Breast epithelium (tissue), 4 donors: ENCODE measurements around the gene UMODL1. TPM values are rescaled to one million over a fixed set of nuclear protein-coding genes. Genes with fewer than 3 reads are reported as not detected.

Experiments used
- DNase-seq, 2 donors: peaks; one replicate each; pipeline ENCODE4 v3.0.0-alpha.2; 2019; ENCODE audit warnings: low spot score in 2 of 2
- H3K27ac ChIP-seq, 2 donors: fragments of 200-600 bp; sonication (generic) in 1 of 2; one replicate each; pipeline ENCODE4 v1.5.1; 2016 to 2019; ENCODE audit warnings: mild to moderate bottlenecking in 1 of 2
- H3K27me3 ChIP-seq, 2 donors: fragments of 200-600 bp; sonication (generic) in 1 of 2; one replicate each; pipeline versions ENCODE4 v1.5.1 to v1.6.0; 2017 to 2019; ENCODE audit warnings: control low read depth in 1 of 2, mild to moderate bottlenecking in 1 of 2
- H3K36me3 ChIP-seq: fragments of 200-600 bp; one replicate; pipeline ENCODE4 v1.5.1; 2019
- H3K4me1 ChIP-seq, 2 donors: fragments of 200-600 bp; sonication (generic); one replicate each; pipeline ENCODE4 v1.5.1; 2016 to 2019; ENCODE audit warnings: control low read depth in 1 of 2
- H3K4me3 ChIP-seq, 3 donors: fragments of 200-600 bp; sonication (generic); 1 replicate in 2 of 3; 2 replicates in 1 of 3; pipeline ENCODE4 v1.5.1; 2016 to 2019; ENCODE audit warnings: mild to moderate bottlenecking in 3 of 3, moderate library complexity in 2 of 3
- H3K9me3 ChIP-seq, 2 donors: fragments of 200-600 bp; sonication (generic) in 1 of 2; one replicate each; pipeline ENCODE4 v1.5.1; 2016 to 2019; ENCODE audit warnings: control low read depth in 1 of 2
- POLR2A ChIP-seq: fragments of 450-650 bp; IDR thresholded peaks from one replicate; pipeline ENCODE4 v1.6.1; 2016; ENCODE audit warnings: antibody characterized with exemption, mild to moderate bottlenecking, moderate library complexity
- POLR2AphosphoS5 ChIP-seq, 3 donors: sonication (generic); formaldehyde crosslinking; IDR thresholded peaks; one replicate each; pipeline ENCODE4 v1.6.1; 2017; ENCODE audit warnings: antibody characterized with exemption in 3 of 3
- intact Hi-C: fragments of 100-400 bp; cut with DNase I; formaldehyde crosslinking; loops from one replicate; pipeline ENCODE4 v1.15.1; 2023; ENCODE audit warnings: low total_unique reads
- total RNA-seq, 3 donors: library from RNA; depleted of rRNA; stranded (reverse); fragments of >200 nt; gene quantifications; one replicate each; pipeline ENCODE4 v1.1.0, GENCODE V29; 2016
- TF ChIP-seq, protein P1 (sequence below), 3 donors: fragments of 450-650 bp; IDR thresholded peaks; one replicate each; pipeline ENCODE4 v1.5.1; 2016 to 2017; ENCODE audit warnings: antibody characterized with exemption in 3 of 3, mild to moderate bottlenecking in 3 of 3, moderate library complexity in 3 of 3

Gene UMODL1
- total RNA-seq, 3 donors from 2014 or later: not detected

DNA sequence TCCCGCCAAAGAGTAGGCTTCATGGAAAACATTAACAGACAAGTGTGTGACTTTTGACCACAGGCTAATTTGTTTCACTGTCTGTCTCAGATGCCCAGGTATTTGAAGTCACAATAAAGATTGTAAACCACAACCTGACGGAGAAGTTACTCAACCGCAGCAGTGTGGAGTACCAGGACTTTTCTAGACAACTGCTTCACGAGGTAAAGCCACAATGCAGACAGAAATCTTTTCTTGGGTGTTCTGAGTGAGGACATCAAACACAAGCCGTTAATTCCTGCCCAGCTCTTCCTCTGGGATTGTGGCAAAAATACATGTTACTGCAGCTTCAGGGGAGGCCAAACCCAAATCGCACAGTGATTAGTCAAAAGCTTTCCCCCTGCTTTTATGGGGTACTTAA lies 31.0 kb downstream of the UMODL1 start:
- no peak for DNase-seq
- H3K9me3 ChIP-seq: no peaks in the 10 kb centered on the region
- no peaks in the 10 kb centered on the region for H3K36me3 ChIP-seq
- H3K27ac ChIP-seq: no peak overlapping the region
- TF ChIP-seq, protein P1, sequence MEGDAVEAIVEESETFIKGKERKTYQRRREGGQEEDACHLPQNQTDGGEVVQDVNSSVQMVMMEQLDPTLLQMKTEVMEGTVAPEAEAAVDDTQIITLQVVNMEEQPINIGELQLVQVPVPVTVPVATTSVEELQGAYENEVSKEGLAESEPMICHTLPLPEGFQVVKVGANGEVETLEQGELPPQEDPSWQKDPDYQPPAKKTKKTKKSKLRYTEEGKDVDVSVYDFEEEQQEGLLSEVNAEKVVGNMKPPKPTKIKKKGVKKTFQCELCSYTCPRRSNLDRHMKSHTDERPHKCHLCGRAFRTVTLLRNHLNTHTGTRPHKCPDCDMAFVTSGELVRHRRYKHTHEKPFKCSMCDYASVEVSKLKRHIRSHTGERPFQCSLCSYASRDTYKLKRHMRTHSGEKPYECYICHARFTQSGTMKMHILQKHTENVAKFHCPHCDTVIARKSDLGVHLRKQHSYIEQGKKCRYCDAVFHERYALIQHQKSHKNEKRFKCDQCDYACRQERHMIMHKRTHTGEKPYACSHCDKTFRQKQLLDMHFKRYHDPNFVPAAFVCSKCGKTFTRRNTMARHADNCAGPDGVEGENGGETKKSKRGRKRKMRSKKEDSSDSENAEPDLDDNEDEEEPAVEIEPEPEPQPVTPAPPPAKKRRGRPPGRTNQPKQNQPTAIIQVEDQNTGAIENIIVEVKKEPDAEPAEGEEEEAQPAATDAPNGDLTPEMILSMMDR (IDR thresholded peaks at IDR 0.05): no peak
- TF ChIP-seq POLR2A (no peak), POLR2AphosphoS5 (IDR thresholded peaks at IDR 0.05) (no peak)
- no peak overlapping the region for H3K4me3 ChIP-seq
- H3K4me1 ChIP-seq: no peaks in the 10 kb centered on the region
- H3K27me3 ChIP-seq: no peaks in the 10 kb centered on the region
- intact Hi-C loops: no loop called here

DNA sequence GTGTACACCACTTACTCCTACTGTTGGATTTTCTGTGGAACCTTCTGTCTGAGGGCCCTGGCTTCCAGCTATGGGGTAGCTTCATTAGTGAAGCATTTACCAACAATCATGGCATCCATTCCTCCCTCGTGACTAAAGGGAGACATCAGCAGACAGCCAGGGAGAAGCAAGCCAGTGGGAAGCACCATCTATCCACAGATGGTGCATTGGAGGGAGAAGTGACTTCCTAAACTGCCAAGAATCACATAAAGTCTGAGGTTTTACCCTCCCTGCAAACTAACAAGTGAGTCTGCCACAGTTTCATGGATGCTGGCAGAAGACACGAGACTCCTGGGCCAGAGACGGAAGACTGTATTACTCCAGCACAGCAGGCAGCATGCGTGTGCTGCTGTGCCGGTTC lies 31.4 kb downstream of the UMODL1 start:
- H3K27ac ChIP-seq: no peak overlapping the region
- H3K4me1 ChIP-seq: no peaks in the 10 kb centered on the region
- no peaks in the 10 kb centered on the region for H3K9me3 ChIP-seq
- H3K36me3 ChIP-seq: no peaks in the 10 kb centered on the region
- intact Hi-C loops: no loop called here
- no peak overlapping the region for H3K4me3 ChIP-seq
- TF ChIP-seq POLR2AphosphoS5 (IDR thresholded peaks at IDR 0.05) (no peak), POLR2A (no peak)
- TF ChIP-seq, protein P1 (IDR thresholded peaks at IDR 0.05): no peak
- DNase-seq: no peak
- H3K27me3 ChIP-seq: no peaks in the 10 kb centered on the region

DNA sequence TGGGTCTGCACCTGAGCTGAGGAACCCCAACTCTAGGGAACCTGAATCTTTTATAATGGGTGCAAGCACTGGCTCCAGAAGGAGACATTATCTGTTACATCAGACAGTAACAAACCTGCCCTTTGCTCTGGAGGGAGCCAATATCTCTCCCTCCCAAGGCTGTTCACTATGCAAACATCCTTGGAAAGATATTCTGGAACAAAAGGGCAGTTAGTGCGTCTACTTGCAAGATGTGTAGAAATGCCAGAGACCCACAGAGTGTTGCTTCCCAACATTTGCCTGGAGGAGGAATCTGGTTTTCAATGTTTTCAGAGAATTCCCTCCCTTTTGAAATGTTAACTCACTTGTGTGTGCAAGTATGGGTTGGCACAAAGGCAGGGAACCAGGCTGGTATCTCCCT lies 31.9 kb downstream of the UMODL1 start:
- TF ChIP-seq POLR2AphosphoS5 (IDR thresholded peaks at IDR 0.05): no peak
- Histone ChIP-seq H3K27me3 (no peaks in the 10 kb centered on the region), H3K36me3 (no peaks in the 10 kb centered on the region), H3K27ac (no peak overlapping the region), H3K4me3 (no peak overlapping the region), H3K9me3 (no peaks in the 10 kb centered on the region), H3K4me1 (no peaks in the 10 kb centered on the region)
- intact Hi-C loops: no loop called here
- DNase-seq: no peak

DNA sequence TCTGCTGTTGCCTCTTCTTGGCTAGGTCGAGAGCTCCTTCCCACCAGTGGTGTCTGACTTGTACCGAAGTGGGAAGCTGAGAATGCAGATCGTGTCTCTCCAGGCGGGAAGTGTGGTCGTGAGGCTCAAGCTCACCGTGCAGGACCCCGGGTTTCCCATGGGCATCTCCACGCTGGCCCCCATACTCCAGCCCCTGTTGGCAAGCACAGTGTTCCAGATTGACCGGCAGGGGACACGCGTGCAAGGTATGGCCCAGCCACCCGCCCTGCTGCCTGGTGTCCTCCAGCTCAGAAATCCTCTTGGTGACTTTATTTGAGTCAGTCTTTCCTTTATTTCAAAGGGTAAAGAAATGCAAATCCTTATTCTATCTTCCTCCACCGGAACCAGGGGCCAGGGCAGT lies 32.7 kb downstream of the UMODL1 start:
- intact Hi-C loops: no loop called here
- Histone ChIP-seq H3K27ac (no peak overlapping the region), H3K36me3 (no peaks in the 10 kb centered on the region), H3K4me3 (no peak overlapping the region), H3K27me3 (no peaks in the 10 kb centered on the region), H3K9me3 (no peaks in the 10 kb centered on the region), H3K4me1 (no peaks in the 10 kb centered on the region)
- TF ChIP-seq POLR2AphosphoS5 (IDR thresholded peaks at IDR 0.05) (no peak), POLR2A (no peak)
- TF ChIP-seq, protein P1 (IDR thresholded peaks at IDR 0.05): no peak
- no peak for DNase-seq

DNA sequence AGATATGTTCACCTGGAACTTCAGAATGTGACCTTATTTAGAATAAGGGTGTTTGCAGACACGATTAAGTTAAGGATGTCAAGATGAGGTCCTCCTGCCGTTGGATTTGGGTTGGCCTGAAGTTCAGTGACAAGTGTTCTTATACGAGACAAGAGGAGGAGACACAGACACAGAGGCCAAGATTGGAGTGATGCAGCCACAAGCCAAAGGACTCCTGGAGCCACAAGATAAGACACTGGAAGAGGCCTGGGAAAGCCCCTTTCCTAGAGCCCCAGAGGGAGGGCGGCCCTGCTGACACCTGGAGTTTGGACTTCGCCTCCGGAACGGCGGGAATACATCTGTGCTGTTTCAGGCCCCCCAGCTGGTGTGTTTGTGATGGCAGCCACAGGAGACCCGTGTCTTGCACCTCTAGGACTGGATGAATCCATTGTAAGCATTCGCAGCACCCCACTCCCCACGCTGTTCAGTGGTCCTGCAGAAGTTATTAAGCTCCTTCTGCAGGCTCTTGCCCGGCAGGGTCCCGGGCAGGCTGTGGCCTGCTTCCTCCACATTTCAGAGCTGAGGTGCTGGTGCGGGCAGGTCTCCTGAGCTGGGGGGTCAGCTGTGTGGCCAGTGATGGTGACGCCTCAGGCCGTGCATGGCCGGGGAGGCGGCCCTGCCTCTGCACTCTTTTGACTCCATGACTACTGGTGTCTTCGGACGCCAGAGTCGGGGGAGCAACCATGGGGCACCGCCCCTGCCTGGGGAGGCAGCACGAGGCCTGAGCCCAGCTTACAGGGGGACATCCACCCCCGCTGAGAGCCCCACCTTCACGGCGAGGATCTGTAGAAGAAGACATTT lies 34.6 kb downstream of the UMODL1 start:
- no peak for DNase-seq
- Histone ChIP-seq H3K4me3 (no peak overlapping the region), H3K9me3 (no peaks in the 10 kb centered on the region), H3K36me3 (no peaks in the 10 kb centered on the region), H3K4me1 (no peaks in the 10 kb centered on the region), H3K27me3 (no peaks in the 10 kb centered on the region), H3K27ac (no peak overlapping the region)
- intact Hi-C loops: no loop called here
- no peak for TF ChIP-seq POLR2A
- TF ChIP-seq POLR2AphosphoS5 (IDR thresholded peaks at IDR 0.05): no peak
- TF ChIP-seq, protein P1 (IDR thresholded peaks at IDR 0.05): no peak
